ENCODE results near the gene E2F6.

- TF ChIP-seq CTCF (IDR thresholded peaks at IDR 0.05) (no peak), POLR2AphosphoS5 (IDR thresholded peaks at IDR 0.05) (no peak), POLR2A (IDR thresholded peaks at IDR 0.05) (no peak)
Measured at GRCh38 chr2:11495844-11496681, 30.1 kb upstream of the E2F6 start.

Data from gastroesophageal sphincter (tissue), 3 donors.